ENCODE results near the gene ZIC5.
A peak's percentile ranks its signal among the peaks of the same experiment; 100 is the strongest.

Gene ZIC5

GRCh38 chr13:99971576-99972189 lies at the start of gene ZIC5:
TSS of gene ZIC5 (minus strand) at chr13:99971767. CDS start at chr13:99971603, 164 bp downstream.
- no peak for DNase-seq

GRCh38 chr13:100019780-100020356 lies 48.3 kb upstream of the ZIC5 start:
- no peak for DNase-seq

- no peak for DNase-seq
Measured at GRCh38 chr13:100014621-100015020, 43.1 kb upstream of the ZIC5 start.

GRCh38 chr13:99998261-99998660 lies 26.7 kb upstream of the ZIC5 start:
- no peak for DNase-seq

- no peak for DNase-seq
Measured at GRCh38 chr13:99997702-99998214, 26.2 kb upstream of the ZIC5 start.

GRCh38 chr13:99996381-99996973 lies 24.9 kb upstream of the ZIC5 start:
- DNase-seq: peak; percentile 99

GRCh38 chr13:99995589-99996380 lies 24.2 kb upstream of the ZIC5 start:
- no peak for DNase-seq

GRCh38 chr13:99995104-99995588 lies 23.6 kb upstream of the ZIC5 start:
- DNase-seq: no peak

- no peak for DNase-seq
Measured at GRCh38 chr13:99994638-99995020, 23.1 kb upstream of the ZIC5 start.

- no peak for DNase-seq
Measured at GRCh38 chr13:99993660-99994637, 22.4 kb upstream of the ZIC5 start.

- DNase-seq: no peak
Measured at GRCh38 chr13:99992949-99993351, 21.4 kb upstream of the ZIC5 start.

GRCh38 chr13:99991828-99992775 lies 20.5 kb upstream of the ZIC5 start:
- no peak for DNase-seq

GRCh38 chr13:99991013-99991827 lies 19.7 kb upstream of the ZIC5 start:
- DNase-seq: no peak

GRCh38 chr13:99990126-99990977 lies 18.8 kb upstream of the ZIC5 start:
- DNase-seq: no peak

GRCh38 chr13:99989276-99990125 lies 17.9 kb upstream of the ZIC5 start:
- DNase-seq: no peak

GRCh38 chr13:99988529-99989275 lies 17.1 kb upstream of the ZIC5 start:
- no peak for DNase-seq
